Transverse colon (tissue), 4 donors: ENCODE results near the gene CUTC. TPM values are rescaled to one million over a fixed set of nuclear protein-coding genes. Genes with fewer than 3 reads are reported as not detected.

ENCODE experiments used
- DNase-seq: peaks from one replicate; pipeline ENCODE4 v3.0.0-alpha.2; 2019
- H3K27ac ChIP-seq, 4 donors: fragments of 200-600 bp; sonication (generic); 2 replicates each; pipeline ENCODE4 v1.5.1; 2016 to 2018; ENCODE audit warnings: inconsistent platforms in 4 of 4
- H3K27me3 ChIP-seq: fragments of 200-600 bp; sonication (generic); 2 replicates; pipeline ENCODE4 v1.5.1; 2017; ENCODE audit warnings: inconsistent platforms
- H3K36me3 ChIP-seq, 4 donors: fragments of 200-600 bp; sonication (generic); 2 replicates each; pipeline ENCODE4 v1.5.1; 2017 to 2019; ENCODE audit warnings: inconsistent platforms in 4 of 4
- H3K4me1 ChIP-seq, 4 donors: fragments of 200-600 bp; sonication (generic); 2 replicates each; pipeline ENCODE4 v1.5.1; 2017 to 2020; ENCODE audit warnings: inconsistent platforms in 4 of 4
- H3K4me3 ChIP-seq, 4 donors: fragments of 200-600 bp; sonication (generic); 1 replicate in 1 of 4; 2 replicates in 3 of 4; pipeline versions ENCODE4 v1.5.1 to v1.6.1; 2017 to 2019; ENCODE audit warnings: inconsistent platforms in 4 of 4
- H3K9me3 ChIP-seq, 2 donors: fragments of 200-600 bp; sonication (generic); 2 replicates each; pipeline ENCODE4 v1.5.1; 2017 to 2019; ENCODE audit warnings: inconsistent platforms in 2 of 2
- EP300 ChIP-seq: sonication (generic); formaldehyde crosslinking; IDR thresholded peaks from one replicate; pipeline ENCODE4 v1.6.1; 2017; ENCODE audit warnings: antibody characterized with exemption, low read depth
- POLR2A ChIP-seq: fragments of 450-650 bp; IDR thresholded peaks from one replicate; pipeline ENCODE4 v1.6.1; 2016; ENCODE audit warnings: antibody characterized with exemption, mild to moderate bottlenecking, moderate library complexity
- POLR2AphosphoS5 ChIP-seq, 3 donors: sonication (generic); formaldehyde crosslinking; IDR thresholded peaks; one replicate each; pipeline ENCODE4 v1.6.1; 2016; ENCODE audit warnings: antibody characterized with exemption in 3 of 3
- WGBS, 2 donors: methylation state at CpG; one replicate each; pipeline ENCODE4 v1.1.5; 2018; ENCODE audit warnings: low coverage in 1 of 2; 5-methylcytosine and 5-hydroxymethylcytosine counted together
- in situ Hi-C, 4 donors: fragments of 200-750 bp; cut with MboI; loops; one replicate each; pipeline versions ENCODE4 v1.15.0 to v1.15.1; 2017; ENCODE audit warnings: low sequenced_read_pairs in 3 of 4, low pct_ligation_motif_present in 1 of 4, low pct_unique_long_range_greater_than_20kb in 1 of 4
- intact Hi-C: fragments of 100-400 bp; cut with DNase I; formaldehyde crosslinking; loops from one replicate; pipeline ENCODE4 v1.15.1; 2023; ENCODE audit warnings: low total_unique reads
- total RNA-seq, 4 donors: library from RNA; depleted of rRNA; stranded (reverse); fragments of >200 nt; gene quantifications; one replicate each; pipeline ENCODE4 v1.1.0, GENCODE V29; 2016
- TF ChIP-seq, protein P1 (sequence below), 5 experiments: fragments of 200-600 bp in 3 of 5; fragments of 450-650 bp in 2 of 5; sonication (generic) in 3 of 5; IDR thresholded peaks; 1 replicate in 2 of 5; 2 replicates in 3 of 5; pipeline ENCODE4 v1.5.1; 2016 to 2017; ENCODE audit warnings: antibody characterized with exemption in 5 of 5, inconsistent platforms in 3 of 5, mild to moderate bottlenecking in 2 of 5, moderate library complexity in 1 of 5

The CUTC gene
- total RNA-seq, 4 donors from 2014 or later: 6.7 to 27.9 (median 18.5) TPM

DNA sequence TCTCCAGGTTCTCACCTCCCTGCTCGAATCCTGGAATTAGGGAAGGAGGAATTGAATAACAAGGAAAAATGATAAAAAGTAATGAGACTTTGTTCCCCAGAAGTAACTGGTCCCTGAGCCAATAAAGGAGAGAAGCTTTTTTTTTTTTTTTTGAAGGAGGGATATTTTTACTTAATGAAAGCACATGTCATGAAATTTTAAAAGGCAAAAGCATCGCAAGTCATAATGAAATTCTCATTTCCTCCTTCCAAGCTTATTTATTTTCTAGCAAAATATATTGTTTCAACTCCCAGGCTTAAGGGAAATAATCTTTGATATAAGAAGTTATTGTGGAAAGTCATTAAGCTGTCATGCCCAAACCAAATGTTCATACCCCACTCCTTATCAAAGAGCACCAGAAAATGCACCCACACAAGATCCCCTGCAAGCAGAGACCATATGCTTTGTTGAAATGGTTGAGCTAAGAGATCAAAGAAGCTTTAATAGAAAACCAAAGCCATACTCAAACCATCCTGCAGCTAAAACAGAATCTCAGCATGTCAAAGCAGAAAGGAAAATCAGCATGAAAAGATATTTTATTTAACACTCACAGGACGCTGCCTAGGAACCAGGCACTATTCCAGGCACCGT lies 33.8 kb downstream of the CUTC start:
- Histone ChIP-seq H3K4me1 (peaks cover 0 to 5% (median 0%) of the 10 kb centered on the region in 4 donors), H3K36me3 (peaks cover 0 to under 1% (median 0%) of the 10 kb centered on the region in 4 donors), H3K27me3 (no peaks in the 10 kb centered on the region), H3K27ac (no peak overlapping the region), H3K9me3 (no peaks in the 10 kb centered on the region), H3K4me3 (no peak overlapping the region)
- intact Hi-C loops: no loop called here
- WGBS, 2 donors: 54 to 60% methylated on average over 4 of the region's 4 CpGs
- DNase-seq: no peak
- TF ChIP-seq, protein P1, sequence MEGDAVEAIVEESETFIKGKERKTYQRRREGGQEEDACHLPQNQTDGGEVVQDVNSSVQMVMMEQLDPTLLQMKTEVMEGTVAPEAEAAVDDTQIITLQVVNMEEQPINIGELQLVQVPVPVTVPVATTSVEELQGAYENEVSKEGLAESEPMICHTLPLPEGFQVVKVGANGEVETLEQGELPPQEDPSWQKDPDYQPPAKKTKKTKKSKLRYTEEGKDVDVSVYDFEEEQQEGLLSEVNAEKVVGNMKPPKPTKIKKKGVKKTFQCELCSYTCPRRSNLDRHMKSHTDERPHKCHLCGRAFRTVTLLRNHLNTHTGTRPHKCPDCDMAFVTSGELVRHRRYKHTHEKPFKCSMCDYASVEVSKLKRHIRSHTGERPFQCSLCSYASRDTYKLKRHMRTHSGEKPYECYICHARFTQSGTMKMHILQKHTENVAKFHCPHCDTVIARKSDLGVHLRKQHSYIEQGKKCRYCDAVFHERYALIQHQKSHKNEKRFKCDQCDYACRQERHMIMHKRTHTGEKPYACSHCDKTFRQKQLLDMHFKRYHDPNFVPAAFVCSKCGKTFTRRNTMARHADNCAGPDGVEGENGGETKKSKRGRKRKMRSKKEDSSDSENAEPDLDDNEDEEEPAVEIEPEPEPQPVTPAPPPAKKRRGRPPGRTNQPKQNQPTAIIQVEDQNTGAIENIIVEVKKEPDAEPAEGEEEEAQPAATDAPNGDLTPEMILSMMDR (IDR thresholded peaks at IDR 0.05): no peak
- no peak for TF ChIP-seq EP300
- TF ChIP-seq POLR2AphosphoS5 (IDR thresholded peaks at IDR 0.05): no peak
- no peak for TF ChIP-seq POLR2A
- in situ Hi-C loops: no loop called here

DNA sequence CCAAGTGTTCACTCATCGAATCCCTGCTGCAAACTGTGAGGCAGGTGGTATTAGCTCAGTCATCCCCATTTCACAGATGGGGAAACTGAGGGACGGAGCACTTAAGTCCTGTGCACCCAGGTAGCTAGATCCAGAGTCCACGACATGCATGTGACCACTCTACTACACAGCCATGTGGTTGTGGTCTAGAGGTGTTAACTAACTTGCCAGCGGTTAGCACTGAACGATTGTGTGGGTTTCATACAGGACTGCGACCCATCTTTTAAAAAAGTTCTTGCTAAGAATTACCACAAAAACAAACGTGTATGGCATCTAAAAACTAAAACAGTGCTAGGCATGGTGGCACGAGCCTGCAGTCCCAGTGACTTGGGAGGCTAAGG lies 34.3 kb downstream of the CUTC start:
- in situ Hi-C loops: no loop called here

GRCh38 chr10:99767901-99768300 lies 35.9 kb downstream of the CUTC start:
- WGBS, 2 donors: 55 to 66% methylated on average over 3 to 5 of the region's 5 CpGs
- Histone ChIP-seq H3K27ac (no peak overlapping the region), H3K9me3 (no peaks in the 10 kb centered on the region), H3K36me3 (no peaks in the 10 kb centered on the region), H3K4me1 (no peaks in the 10 kb centered on the region), H3K4me3 (no peak overlapping the region), H3K27me3 (no peaks in the 10 kb centered on the region)
- in situ Hi-C loops (no loop called here), intact Hi-C loops (no loop called here)
- no peak for TF ChIP-seq POLR2AphosphoS5 (IDR thresholded peaks at IDR 0.05)
- no peak for TF ChIP-seq EP300
- TF ChIP-seq, protein P1 (IDR thresholded peaks at IDR 0.05): no peak
- no peak for TF ChIP-seq POLR2A
- no peak for DNase-seq

More for the DNA sequence above, 34.3 kb downstream of the CUTC start:
- TF ChIP-seq POLR2AphosphoS5 (IDR thresholded peaks at IDR 0.05): no peak
- TF ChIP-seq POLR2A: no peak
- TF ChIP-seq, protein P1 (IDR thresholded peaks at IDR 0.05): no peak
- WGBS, 2 donors: 61 to 74% methylated on average over 3 to 8 of the region's 8 CpGs
- intact Hi-C loops: no loop called here
- H3K9me3 ChIP-seq: no peaks in the 10 kb centered on the region
- no peaks in the 10 kb centered on the region for H3K36me3 ChIP-seq
- H3K4me3 ChIP-seq: no peak overlapping the region
- H3K4me1 ChIP-seq: peaks cover 0 to 2% (median 0%) of the 10 kb centered on the region in 4 donors
- no peak for DNase-seq
- no peak overlapping the region for H3K27ac ChIP-seq
- no peaks in the 10 kb centered on the region for H3K27me3 ChIP-seq

DNA sequence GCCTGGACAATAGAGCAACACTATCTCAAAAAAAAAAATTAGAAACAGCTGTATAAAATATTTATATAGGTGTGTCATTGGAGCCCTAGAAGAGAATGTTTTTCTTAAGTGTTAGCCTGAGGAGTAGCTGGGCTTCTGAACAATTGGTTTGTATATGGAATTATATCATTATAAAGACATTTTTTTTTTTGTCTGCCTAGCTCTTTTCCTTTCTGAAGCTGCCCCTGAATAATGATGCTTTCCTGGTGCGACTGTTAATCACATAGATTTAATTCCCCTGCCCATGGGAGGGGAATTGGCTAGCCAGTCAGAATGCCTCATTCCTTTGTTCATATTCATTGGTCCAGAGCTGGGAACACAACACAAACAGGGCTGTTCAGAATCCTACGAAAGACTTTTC lies 36.5 kb downstream of the CUTC start:
- Histone ChIP-seq H3K4me1 (no peaks in the 10 kb centered on the region), H3K9me3 (no peaks in the 10 kb centered on the region), H3K36me3 (no peaks in the 10 kb centered on the region), H3K27me3 (no peaks in the 10 kb centered on the region), H3K27ac (no peak overlapping the region), H3K4me3 (no peak overlapping the region)
- DNase-seq: no peak
- no peak for TF ChIP-seq POLR2AphosphoS5 (IDR thresholded peaks at IDR 0.05)
- no peak for TF ChIP-seq POLR2A
- TF ChIP-seq EP300: no peak
- TF ChIP-seq, protein P1 (IDR thresholded peaks at IDR 0.05): no peak
- in situ Hi-C loops (no loop called here), intact Hi-C loops (no loop called here)
- 86 to 100% methylated on average over 2 of the region's 2 CpGs for WGBS, 2 donors
